Measurements from ENCODE around the gene COX4I1.

The COX4I1 gene

GRCh38 chr16:85799497-85800320 lies at the start of gene COX4I1, which contains the start of gene EMC8:
Gene COX4I1 (plus strand): TSS chr16:85799695. CDS start chr16:85801206, 1,511 bp downstream.
Gene EMC8 (minus strand): TSS chr16:85799544. CDS start chr16:85799295, 249 bp downstream.
- H3K27ac ChIP-seq (ENCODE audit: low read depth, low read length): peak within 1 kb of the TSS; percentile 90
- H3K9ac ChIP-seq (ENCODE audit: low read depth, low read length): peak within 1 kb of the TSS; percentile 93
- H3K36me3 ChIP-seq (ENCODE audit: control insufficient read depth, insufficient read depth, low read length): peaks cover 64% of the 10 kb centered on the region
- peaks cover 3% of the 10 kb centered on the region; the same call in 1 of the 2 replicates for H3K4me1 ChIP-seq (ENCODE audit: control insufficient read depth, insufficient read depth, low read length)
- peak within 1 kb of the TSS; percentile 95 for H3K4me3 ChIP-seq (ENCODE audit: low read depth, low read length)
- H3K9me3 ChIP-seq (ENCODE audit: control insufficient read depth, insufficient read depth, low read length): no peaks in the 10 kb centered on the region
- H3K27me3 ChIP-seq (ENCODE audit: control insufficient read depth, insufficient read depth, low read length): no peaks in the 10 kb centered on the region

GRCh38 chr16:85749771-85750145 lies 49.7 kb upstream of the COX4I1 start:
- Histone ChIP-seq H3K27me3 (ENCODE audit: control insufficient read depth, insufficient read depth, low read length) (peaks cover 22% of the 10 kb centered on the region), H3K4me1 (ENCODE audit: control insufficient read depth, insufficient read depth, low read length) (peaks cover 43% of the 10 kb centered on the region), H3K9me3 (ENCODE audit: control insufficient read depth, insufficient read depth, low read length) (no peaks in the 10 kb centered on the region), H3K9ac (ENCODE audit: low read depth, low read length) (no peak overlapping the region), H3K4me3 (ENCODE audit: low read depth, low read length) (peak overlapping the region; percentile 62), H3K36me3 (ENCODE audit: control insufficient read depth, insufficient read depth, low read length) (no peaks in the 10 kb centered on the region), H3K27ac (ENCODE audit: low read depth, low read length) (no peak overlapping the region)

GRCh38 chr16:85750146-85750826 lies 49.2 kb upstream of the COX4I1 start:
- no peaks in the 10 kb centered on the region for H3K9me3 ChIP-seq (ENCODE audit: control insufficient read depth, insufficient read depth, low read length)
- H3K4me1 ChIP-seq (ENCODE audit: control insufficient read depth, insufficient read depth, low read length): peaks cover 43% of the 10 kb centered on the region
- H3K9ac ChIP-seq (ENCODE audit: low read depth, low read length): no peak overlapping the region
- peak overlapping the region; percentile 12 for H3K27ac ChIP-seq (ENCODE audit: low read depth, low read length)
- peak overlapping the region; percentile 62 for H3K4me3 ChIP-seq (ENCODE audit: low read depth, low read length)
- no peaks in the 10 kb centered on the region for H3K36me3 ChIP-seq (ENCODE audit: control insufficient read depth, insufficient read depth, low read length)
- peaks cover 22% of the 10 kb centered on the region for H3K27me3 ChIP-seq (ENCODE audit: control insufficient read depth, insufficient read depth, low read length)

- H3K4me3 ChIP-seq (ENCODE audit: low read depth, low read length): peak within 1 kb of the TSS; percentile 62
- no peak within 1 kb of the TSS for H3K9ac ChIP-seq (ENCODE audit: low read depth, low read length)
- H3K27ac ChIP-seq (ENCODE audit: low read depth, low read length): peak within 1 kb of the TSS; percentile 12
- H3K36me3 ChIP-seq (ENCODE audit: control insufficient read depth, insufficient read depth, low read length): no peaks in the 10 kb centered on the region
- peaks cover 22% of the 10 kb centered on the region for H3K27me3 ChIP-seq (ENCODE audit: control insufficient read depth, insufficient read depth, low read length)
- no peaks in the 10 kb centered on the region for H3K9me3 ChIP-seq (ENCODE audit: control insufficient read depth, insufficient read depth, low read length)
- H3K4me1 ChIP-seq (ENCODE audit: control insufficient read depth, insufficient read depth, low read length): peaks cover 43% of the 10 kb centered on the region
Measured at GRCh38 chr16:85750827-85751697, 48.4 kb upstream of the COX4I1 start, which contains the start of gene C16orf74. Gene C16orf74 (minus strand): TSS chr16:85751096. CDS start chr16:85735217, 15,879 bp downstream.

GRCh38 chr16:85751698-85752501 lies 47.6 kb upstream of the COX4I1 start:
- Histone ChIP-seq H3K36me3 (ENCODE audit: control insufficient read depth, insufficient read depth, low read length) (no peaks in the 10 kb centered on the region), H3K4me3 (ENCODE audit: low read depth, low read length) (peak overlapping the region; percentile 62), H3K27ac (ENCODE audit: low read depth, low read length) (no peak overlapping the region), H3K9me3 (ENCODE audit: control insufficient read depth, insufficient read depth, low read length) (no peaks in the 10 kb centered on the region), H3K9ac (ENCODE audit: low read depth, low read length) (no peak overlapping the region), H3K27me3 (ENCODE audit: control insufficient read depth, insufficient read depth, low read length) (peaks cover 22% of the 10 kb centered on the region), H3K4me1 (ENCODE audit: control insufficient read depth, insufficient read depth, low read length) (peaks cover 35% of the 10 kb centered on the region)

GRCh38 chr16:85752511-85753420 lies 46.7 kb upstream of the COX4I1 start:
- no peak overlapping the region for H3K27ac ChIP-seq (ENCODE audit: low read depth, low read length)
- no peak overlapping the region for H3K9ac ChIP-seq (ENCODE audit: low read depth, low read length)
- no peak overlapping the region for H3K4me3 ChIP-seq (ENCODE audit: low read depth, low read length)
- H3K4me1 ChIP-seq (ENCODE audit: control insufficient read depth, insufficient read depth, low read length): peaks cover 31% of the 10 kb centered on the region
- H3K36me3 ChIP-seq (ENCODE audit: control insufficient read depth, insufficient read depth, low read length): no peaks in the 10 kb centered on the region
- no peaks in the 10 kb centered on the region for H3K9me3 ChIP-seq (ENCODE audit: control insufficient read depth, insufficient read depth, low read length)
- peaks cover 22% of the 10 kb centered on the region for H3K27me3 ChIP-seq (ENCODE audit: control insufficient read depth, insufficient read depth, low read length)

- H3K36me3 ChIP-seq (ENCODE audit: control insufficient read depth, insufficient read depth, low read length): no peaks in the 10 kb centered on the region
- H3K9ac ChIP-seq (ENCODE audit: low read depth, low read length): no peak overlapping the region
- H3K4me3 ChIP-seq (ENCODE audit: low read depth, low read length): no peak overlapping the region
- H3K4me1 ChIP-seq (ENCODE audit: control insufficient read depth, insufficient read depth, low read length): peaks cover 31% of the 10 kb centered on the region
- H3K9me3 ChIP-seq (ENCODE audit: control insufficient read depth, insufficient read depth, low read length): no peaks in the 10 kb centered on the region
- H3K27me3 ChIP-seq (ENCODE audit: control insufficient read depth, insufficient read depth, low read length): peaks cover 22% of the 10 kb centered on the region
- H3K27ac ChIP-seq (ENCODE audit: low read depth, low read length): no peak overlapping the region
Measured at GRCh38 chr16:85753559-85753958, 45.9 kb upstream of the COX4I1 start.

- Histone ChIP-seq H3K9ac (ENCODE audit: low read depth, low read length) (no peak overlapping the region), H3K36me3 (ENCODE audit: control insufficient read depth, insufficient read depth, low read length) (no peaks in the 10 kb centered on the region), H3K4me3 (ENCODE audit: low read depth, low read length) (no peak overlapping the region), H3K27me3 (ENCODE audit: control insufficient read depth, insufficient read depth, low read length) (peaks cover 22% of the 10 kb centered on the region), H3K9me3 (ENCODE audit: control insufficient read depth, insufficient read depth, low read length) (no peaks in the 10 kb centered on the region), H3K27ac (ENCODE audit: low read depth, low read length) (no peak overlapping the region), H3K4me1 (ENCODE audit: control insufficient read depth, insufficient read depth, low read length) (peaks cover 31% of the 10 kb centered on the region)
Measured at GRCh38 chr16:85753976-85754375, 45.5 kb upstream of the COX4I1 start.

GRCh38 chr16:85754413-85754812 lies 45.1 kb upstream of the COX4I1 start:
- peaks cover 31% of the 10 kb centered on the region for H3K4me1 ChIP-seq (ENCODE audit: control insufficient read depth, insufficient read depth, low read length)

More at GRCh38 chr16:85754413-85754812, 45.1 kb upstream of the COX4I1 start:
- peaks cover 22% of the 10 kb centered on the region for H3K27me3 ChIP-seq (ENCODE audit: control insufficient read depth, insufficient read depth, low read length)
- H3K27ac ChIP-seq (ENCODE audit: low read depth, low read length): no peak overlapping the region
- no peaks in the 10 kb centered on the region for H3K9me3 ChIP-seq (ENCODE audit: control insufficient read depth, insufficient read depth, low read length)
- no peak overlapping the region for H3K4me3 ChIP-seq (ENCODE audit: low read depth, low read length)
- H3K9ac ChIP-seq (ENCODE audit: low read depth, low read length): no peak overlapping the region
- no peaks in the 10 kb centered on the region for H3K36me3 ChIP-seq (ENCODE audit: control insufficient read depth, insufficient read depth, low read length)

Measured in HUES48 (cell line).